Omental fat pad (tissue), 4 donors: Measurements from ENCODE around the gene MPST. TPM values are rescaled to one million over a fixed set of nuclear protein-coding genes. Genes with fewer than 3 reads are reported as not detected.

ENCODE experiments used
- ATAC-seq: fragments of 150-250 bp; one replicate; pipeline ENCODE4 v1.9.1; 2016; ENCODE audit warnings: mild to moderate bottlenecking, moderate library complexity; ENCODE audit not compliant: low FRiP score
- DNase-seq: peaks from one replicate; pipeline ENCODE4 v3.0.0-alpha.2; 2019; ENCODE audit warnings: low spot score
- CTCF ChIP-seq, 3 donors: fragments of 450-650 bp; IDR thresholded peaks; one replicate each; pipeline ENCODE4 v1.5.1; 2016 to 2017; ENCODE audit warnings: antibody characterized with exemption in 3 of 3, mild to moderate bottlenecking in 3 of 3, moderate library complexity in 2 of 3
- total RNA-seq, 4 donors: library from RNA; depleted of rRNA; stranded (reverse); fragments of >200 nt; gene quantifications; one replicate each; pipeline ENCODE4 v1.1.0, GENCODE V29; 2016

MPST gene
- total RNA-seq, 4 donors from 2014 or later: 73.9 to 193 (median 145) TPM

- no peak for TF ChIP-seq CTCF (IDR thresholded peaks at IDR 0.05)
- DNase-seq: no peak
- no peak for ATAC-seq
These were observed 17.3 kb downstream of the MPST start for GRCh38 chr22:37036655-37037377.

GRCh38 chr22:37037669-37038068 is 18.1 kb downstream of the MPST start:
- no peak for ATAC-seq
- no peak for TF ChIP-seq CTCF (IDR thresholded peaks at IDR 0.05)

GRCh38 chr22:37039466-37039865 is 19.9 kb downstream of the MPST start:
- TF ChIP-seq CTCF (IDR thresholded peaks at IDR 0.05): no peak
- no peak for DNase-seq
- no peak for ATAC-seq

More at GRCh38 chr22:37037669-37038068, 18.1 kb downstream of the MPST start:
- no peak for DNase-seq

GRCh38 chr22:37043209-37043827 is 23.8 kb downstream of the MPST start:
- TF ChIP-seq CTCF (IDR thresholded peaks at IDR 0.05): no peak
- ATAC-seq: no peak
- no peak for DNase-seq

- no peak for TF ChIP-seq CTCF (IDR thresholded peaks at IDR 0.05)
- peak; percentile 82 for ATAC-seq
- peak; percentile 31 for DNase-seq
These were observed 24.4 kb downstream of the MPST start for GRCh38 chr22:37043828-37044538.

GRCh38 chr22:37044634-37045625 is 25.4 kb downstream of the MPST start:
- TF ChIP-seq CTCF (IDR thresholded peaks at IDR 0.05): no peak
- DNase-seq (no peak), ATAC-seq (no peak)
